HEK293 (cell line): Measurements from ENCODE around the gene DHDH.

ENCODE experiments used
- CTCF ChIP-seq: fragments of 450-650 bp; formaldehyde crosslinking; IDR thresholded peaks from 2 replicates; pipeline ENCODE4 v1.5.1; 2016; ENCODE audit warnings: missing biosample characterization, missing genetic modification characterization
- MEIS1 ChIP-seq: sonication (generic); formaldehyde crosslinking; IDR thresholded peaks from 2 replicates; pipeline ENCODE4 v1.8.1; 2022; ENCODE audit warnings: missing genetic modification reagents, mild to moderate bottlenecking, borderline replicate concordance
- ZBTB49 ChIP-seq: fragments of 450-650 bp; formaldehyde crosslinking; IDR thresholded peaks from 2 replicates; pipeline ENCODE4 v1.5.1; 2016; ENCODE audit warnings: missing biosample characterization, missing genetic modification characterization, low read depth
- ZNF174 ChIP-seq: fragments of 450-650 bp; formaldehyde crosslinking; IDR thresholded peaks from 2 replicates; pipeline ENCODE4 v1.5.0; 2017; ENCODE audit warnings: missing biosample characterization, mild to moderate bottlenecking, missing genetic modification characterization
- ZNF518A ChIP-seq: fragments of 450-650 bp; formaldehyde crosslinking; conservative IDR thresholded peaks from 2 replicates; pipeline ENCODE4 v1.5.1; 2016; ENCODE audit warnings: low read depth, missing biosample characterization, missing genetic modification characterization
- ZNF555 ChIP-seq: fragments of 450-650 bp; formaldehyde crosslinking; conservative IDR thresholded peaks from 2 replicates; pipeline ENCODE4 v1.5.1; 2017; ENCODE audit warnings: missing biosample characterization, mild to moderate bottlenecking, missing genetic modification characterization, inconsistent platforms
- ZNF610 ChIP-seq: fragments of 450-650 bp; formaldehyde crosslinking; IDR thresholded peaks from 2 replicates; pipeline ENCODE4 v1.5.1; 2016; ENCODE audit warnings: missing biosample characterization, missing genetic modification characterization, borderline replicate concordance
- ZNF623 ChIP-seq: fragments of 450-650 bp; formaldehyde crosslinking; IDR thresholded peaks from 2 replicates; pipeline ENCODE4 v1.5.1; 2016; ENCODE audit warnings: missing biosample characterization, missing genetic modification characterization

- TF ChIP-seq ZBTB49 (no peak), CTCF (no peak), ZNF518A (tag by site-specific recombination) (no peak), ZNF623 (no peak), ZNF610 (tag by site-specific recombination) (no peak), ZNF555 (no peak), ZNF174 (tag by site-specific recombination) (no peak), MEIS1 (no peak)
Measured at GRCh38 chr19:48883726-48884125, 49.8 kb upstream of the DHDH start.
